Measurements from ENCODE around the gene TBC1D2B.
"Not testable (repeated sequence)": the region's sequence is repeated elsewhere in the genome, so short reads cannot be mapped to it uniquely, and the experiment has no call there.

- TF ChIP-seq, protein P1, sequence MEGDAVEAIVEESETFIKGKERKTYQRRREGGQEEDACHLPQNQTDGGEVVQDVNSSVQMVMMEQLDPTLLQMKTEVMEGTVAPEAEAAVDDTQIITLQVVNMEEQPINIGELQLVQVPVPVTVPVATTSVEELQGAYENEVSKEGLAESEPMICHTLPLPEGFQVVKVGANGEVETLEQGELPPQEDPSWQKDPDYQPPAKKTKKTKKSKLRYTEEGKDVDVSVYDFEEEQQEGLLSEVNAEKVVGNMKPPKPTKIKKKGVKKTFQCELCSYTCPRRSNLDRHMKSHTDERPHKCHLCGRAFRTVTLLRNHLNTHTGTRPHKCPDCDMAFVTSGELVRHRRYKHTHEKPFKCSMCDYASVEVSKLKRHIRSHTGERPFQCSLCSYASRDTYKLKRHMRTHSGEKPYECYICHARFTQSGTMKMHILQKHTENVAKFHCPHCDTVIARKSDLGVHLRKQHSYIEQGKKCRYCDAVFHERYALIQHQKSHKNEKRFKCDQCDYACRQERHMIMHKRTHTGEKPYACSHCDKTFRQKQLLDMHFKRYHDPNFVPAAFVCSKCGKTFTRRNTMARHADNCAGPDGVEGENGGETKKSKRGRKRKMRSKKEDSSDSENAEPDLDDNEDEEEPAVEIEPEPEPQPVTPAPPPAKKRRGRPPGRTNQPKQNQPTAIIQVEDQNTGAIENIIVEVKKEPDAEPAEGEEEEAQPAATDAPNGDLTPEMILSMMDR (conservative IDR thresholded peaks at IDR 0.05): not testable (repeated sequence)
- TF ChIP-seq ZFX (IDR thresholded peaks at IDR 0.05): not testable (repeated sequence)
Observed at GRCh38 chr15:77958021-77958420, 119.5 kb downstream of the TBC1D2B start.
